ENCODE data around the gene IFI27L1.

Gene IFI27L1

GRCh38 chr14:94139006-94139405 lies 57.9 kb downstream of the IFI27L1 start:
- DNase-seq (ENCODE audit: low read depth): no peak
- no peak for TF ChIP-seq CTCF (conservative IDR thresholded peaks at IDR 0.05; ENCODE audit: low read depth, low read length)
- H3K4me3 ChIP-seq (ENCODE audit: low read depth, low read length): no peak overlapping the region

- TF ChIP-seq CTCF (conservative IDR thresholded peaks at IDR 0.05; ENCODE audit: low read depth, low read length): no peak
- DNase-seq (ENCODE audit: low read depth): no peak
- no peak overlapping the region for H3K4me3 ChIP-seq (ENCODE audit: low read depth, low read length)
Measured at GRCh38 chr14:94139421-94139820, 58.3 kb downstream of the IFI27L1 start.

GRCh38 chr14:94142247-94142646 lies 61.1 kb downstream of the IFI27L1 start:
- no peak for DNase-seq (ENCODE audit: low read depth)
- no peak overlapping the region for H3K4me3 ChIP-seq (ENCODE audit: low read depth, low read length)
- no peak for TF ChIP-seq CTCF (conservative IDR thresholded peaks at IDR 0.05; ENCODE audit: low read depth, low read length)

GRCh38 chr14:94142836-94143235 lies 61.7 kb downstream of the IFI27L1 start:
- DNase-seq (ENCODE audit: low read depth): no peak
- no peak overlapping the region for H3K4me3 ChIP-seq (ENCODE audit: low read depth, low read length)
- no peak for TF ChIP-seq CTCF (conservative IDR thresholded peaks at IDR 0.05; ENCODE audit: low read depth, low read length)

- H3K4me3 ChIP-seq (ENCODE audit: low read depth, low read length): no peak overlapping the region
- peak; percentile 21 for DNase-seq (ENCODE audit: low read depth)
- peak; percentile 54 for TF ChIP-seq CTCF (conservative IDR thresholded peaks at IDR 0.05; ENCODE audit: low read depth, low read length)
Measured at GRCh38 chr14:94143239-94143638, 62.1 kb downstream of the IFI27L1 start.

GRCh38 chr14:94143711-94144110 lies 62.6 kb downstream of the IFI27L1 start:
- H3K4me3 ChIP-seq (ENCODE audit: low read depth, low read length): no peak overlapping the region
- TF ChIP-seq CTCF (conservative IDR thresholded peaks at IDR 0.05; ENCODE audit: low read depth, low read length): no peak
- DNase-seq (ENCODE audit: low read depth): no peak

- no peak for TF ChIP-seq CTCF (conservative IDR thresholded peaks at IDR 0.05; ENCODE audit: low read depth, low read length)
- peak; percentile 7 for DNase-seq (ENCODE audit: low read depth)
Measured at GRCh38 chr14:94144765-94145164, 63.7 kb downstream of the IFI27L1 start.

More at GRCh38 chr14:94144765-94145164, 63.7 kb downstream of the IFI27L1 start:
- no peak overlapping the region for H3K4me3 ChIP-seq (ENCODE audit: low read depth, low read length)
